KMS-11 (cell line): ENCODE measurements around the gene CPNE6.

ENCODE experiments used
- H2AFZ ChIP-seq: fragments of 200-600 bp; sonication (generic); 2 replicates; pipeline ENCODE4 v1.6.1; 2016; ENCODE audit warnings: antibody characterized with exemption, mixed run types, low read depth
- H3K27ac ChIP-seq: fragments of 200-600 bp; sonication (generic); 2 replicates; pipeline ENCODE4 v1.6.1; 2016; ENCODE audit warnings: mild to moderate bottlenecking, mixed run types
- H3K27me3 ChIP-seq: fragments of 200-600 bp; sonication (generic); 2 replicates; pipeline ENCODE4 v1.6.1; 2017; ENCODE audit warnings: mild to moderate bottlenecking, low read depth, mixed run types, moderate library complexity; ENCODE audit not compliant: insufficient read depth
- H3K36me3 ChIP-seq: fragments of 200-600 bp; sonication (generic); 2 replicates; pipeline ENCODE4 v1.6.1; 2017; ENCODE audit warnings: mild to moderate bottlenecking, mixed run types; ENCODE audit not compliant: insufficient read depth
- H3K4me1 ChIP-seq: fragments of 200-600 bp; sonication (generic); 2 replicates; pipeline ENCODE4 v1.6.1; 2016; ENCODE audit warnings: mild to moderate bottlenecking, low read depth, mixed run types; ENCODE audit not compliant: poor library complexity, severe bottlenecking
- H3K4me2 ChIP-seq: fragments of 200-600 bp; sonication (generic); 2 replicates; pipeline ENCODE4 v1.7.0; 2016; ENCODE audit warnings: mild to moderate bottlenecking, mixed run types
- H3K4me3 ChIP-seq: fragments of 200-600 bp; sonication (generic); IDR thresholded peaks from 2 replicates; pipeline ENCODE4 v1.6.1; 2017; ENCODE audit warnings: low read depth, low read length, mixed read lengths; ENCODE audit not compliant: insufficient read depth
- H3K79me2 ChIP-seq: fragments of 200-600 bp; sonication (generic); 2 replicates; pipeline ENCODE4 v1.6.1; 2016; ENCODE audit warnings: low read depth, mixed run types; ENCODE audit not compliant: insufficient read depth
- H3K9ac ChIP-seq: fragments of 200-600 bp; sonication (generic); 2 replicates; pipeline ENCODE4 v1.6.1; 2016; ENCODE audit warnings: mild to moderate bottlenecking, mixed run types
- H4K20me1 ChIP-seq: fragments of 200-600 bp; sonication (generic); 2 replicates; pipeline ENCODE4 v1.6.1; 2016; ENCODE audit warnings: mild to moderate bottlenecking, mixed run types; ENCODE audit not compliant: insufficient read depth
- CTCF ChIP-seq: fragments of 200-600 bp; sonication (generic); conservative IDR thresholded peaks from 2 replicates; pipeline ENCODE4 v1.6.1; 2017; ENCODE audit warnings: low read depth, mild to moderate bottlenecking, antibody characterized with exemption, low read length, moderate library complexity, mixed read lengths

CPNE6 gene

GRCh38 chr14:24098229-24098926, 27.0 kb downstream of the CPNE6 start:
- Histone ChIP-seq H3K4me3 (no peak overlapping the region), H3K9ac (no peak overlapping the region), H2AFZ (no peak overlapping the region), H4K20me1 (no peaks in the 10 kb centered on the region), H3K4me2 (no peak overlapping the region), H3K36me3 (no peaks in the 10 kb centered on the region), H3K27me3 (no peaks in the 10 kb centered on the region), H3K27ac (no peak overlapping the region), H3K4me1 (peaks cover 9% of the 10 kb centered on the region), H3K79me2 (peaks cover 8% of the 10 kb centered on the region; the same call in 1 of the 2 replicates)
- no peak for TF ChIP-seq CTCF

GRCh38 chr14:24098927-24099813, 27.8 kb downstream of the CPNE6 start:
- H3K79me2 ChIP-seq: peaks cover 8% of the 10 kb centered on the region; the same call in 1 of the 2 replicates
- TF ChIP-seq CTCF: no peak
- H3K27me3 ChIP-seq: no peaks in the 10 kb centered on the region
- no peaks in the 10 kb centered on the region for H4K20me1 ChIP-seq
- no peak overlapping the region for H3K27ac ChIP-seq
- H3K4me1 ChIP-seq: peaks cover 3% of the 10 kb centered on the region
- H3K4me3 ChIP-seq: no peak overlapping the region
- no peak overlapping the region for H2AFZ ChIP-seq
- H3K36me3 ChIP-seq: no peaks in the 10 kb centered on the region
- H3K9ac ChIP-seq: no peak overlapping the region
- H3K4me2 ChIP-seq: no peak overlapping the region

GRCh38 chr14:24100197-24100981, 29.0 kb downstream of the CPNE6 start:
- Histone ChIP-seq H3K27ac (no peak overlapping the region), H4K20me1 (no peaks in the 10 kb centered on the region)

More at GRCh38 chr14:24100197-24100981, 29.0 kb downstream of the CPNE6 start:
- no peaks in the 10 kb centered on the region for H3K27me3 ChIP-seq
- H3K4me1 ChIP-seq: peaks cover 3% of the 10 kb centered on the region
- H3K36me3 ChIP-seq: no peaks in the 10 kb centered on the region
- no peak overlapping the region for H3K4me3 ChIP-seq
- TF ChIP-seq CTCF: no peak
- H3K4me2 ChIP-seq: no peak overlapping the region
- no peaks in the 10 kb centered on the region for H3K79me2 ChIP-seq
- H3K9ac ChIP-seq: no peak overlapping the region
- no peak overlapping the region for H2AFZ ChIP-seq
